ENCODE data around the gene CTPS2.

CTPS2 gene

DNA sequence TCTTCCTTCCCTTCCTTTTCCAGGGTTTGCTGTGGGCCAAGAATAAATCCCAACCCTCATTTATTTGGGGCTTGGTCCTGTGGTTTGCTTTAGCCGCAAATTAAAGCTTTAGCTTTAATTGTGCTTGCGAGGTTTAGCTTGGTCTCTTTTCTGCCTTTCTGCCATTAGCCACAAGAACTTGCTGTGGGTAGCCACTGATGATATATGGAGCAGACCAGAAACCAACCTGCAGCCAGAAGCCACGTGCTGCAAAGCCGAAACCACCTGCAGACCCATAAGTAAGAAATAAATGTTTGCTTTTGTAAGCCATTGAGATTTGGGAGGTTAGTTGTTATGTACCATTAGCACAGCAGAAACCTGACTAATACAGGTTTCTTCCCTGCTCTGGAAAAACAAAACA is 152.3 kb downstream of the CTPS2 start:
- DNase-seq (ENCODE audit: low read depth, low spot score), result no peak

DNA sequence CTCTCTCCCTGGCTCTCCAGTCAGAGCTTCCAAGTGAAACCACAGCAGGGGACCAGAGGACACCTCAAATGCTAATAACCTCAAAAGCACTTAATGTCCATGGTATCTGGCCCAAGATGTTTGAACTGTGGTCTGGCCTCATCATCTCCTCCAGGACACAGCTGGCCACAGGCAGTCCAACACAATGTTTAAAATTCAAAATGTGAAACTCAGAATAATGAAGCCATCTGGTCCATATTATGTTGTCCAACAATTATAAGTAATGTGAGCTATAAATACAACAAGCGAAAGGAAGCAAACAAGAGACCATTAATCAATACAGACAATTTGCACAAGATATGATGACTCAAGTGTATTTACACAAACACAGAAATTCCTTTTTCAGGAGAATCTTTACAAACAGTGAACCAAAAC is 153.3 kb downstream of the CTPS2 start:
- DNase-seq (ENCODE audit: low read depth, low spot score), result no peak

DNA sequence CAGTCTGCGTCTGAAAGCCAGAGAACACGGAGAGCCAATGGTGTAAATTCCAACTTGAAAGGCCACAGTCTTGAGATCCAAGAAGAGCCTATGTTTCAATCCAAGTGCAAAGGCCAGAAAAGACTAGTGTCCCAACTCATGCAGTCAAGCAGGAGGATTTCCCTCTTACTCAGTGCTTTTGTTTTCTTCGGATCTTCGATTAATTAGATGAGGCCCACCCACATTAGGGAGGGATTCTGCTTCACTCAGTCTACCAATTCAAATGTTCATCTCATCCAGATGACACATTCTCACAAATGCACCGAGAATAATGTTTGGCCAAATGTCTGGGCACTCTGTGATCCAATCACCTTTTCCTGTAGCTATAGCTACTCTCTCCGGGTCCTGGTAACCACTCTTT is 154.0 kb downstream of the CTPS2 start:
- DNase-seq (ENCODE audit: low read depth, low spot score), result no peak

DNA sequence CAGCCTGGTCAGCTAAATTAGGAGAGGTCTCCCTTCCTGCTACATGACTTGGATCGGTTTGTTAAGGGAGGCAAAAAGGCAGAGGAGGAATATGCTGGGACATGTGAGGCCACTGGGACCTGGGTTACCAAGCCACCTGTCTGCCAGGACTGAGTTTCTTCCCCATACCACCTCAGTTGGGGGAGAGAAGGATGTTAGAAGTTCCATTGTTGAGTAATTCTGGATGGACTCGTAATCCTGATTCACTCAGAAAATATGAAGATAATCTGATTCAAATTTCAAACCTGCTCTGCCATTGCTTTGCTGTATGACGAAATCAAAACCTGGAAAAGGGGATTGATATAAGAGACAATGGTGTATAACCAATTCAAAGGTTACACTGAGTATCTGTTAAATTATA is 159.9 kb downstream of the CTPS2 start:
- no peak for DNase-seq (ENCODE audit: low read depth, low spot score)

DNA sequence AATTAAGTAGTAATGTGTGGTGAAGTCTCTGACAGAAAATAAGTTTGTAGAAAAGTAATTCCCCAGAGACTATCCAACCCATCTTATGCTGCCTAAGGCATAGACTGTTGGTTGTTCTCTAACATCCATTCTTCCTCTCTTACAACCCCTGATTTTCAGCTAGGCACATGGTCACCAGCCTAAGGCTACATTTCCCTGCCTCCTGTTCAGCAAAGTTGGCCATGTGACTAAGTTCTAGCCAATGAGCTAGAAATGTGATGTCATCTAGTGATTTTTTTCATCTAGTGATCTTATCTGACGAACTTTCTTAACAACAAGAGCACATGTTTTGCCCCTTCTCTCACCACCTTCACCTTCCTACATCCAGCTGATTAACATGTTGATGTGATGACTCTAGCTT is 164.8 kb downstream of the CTPS2 start:
- no peak for DNase-seq (ENCODE audit: low read depth, low spot score)

DNA sequence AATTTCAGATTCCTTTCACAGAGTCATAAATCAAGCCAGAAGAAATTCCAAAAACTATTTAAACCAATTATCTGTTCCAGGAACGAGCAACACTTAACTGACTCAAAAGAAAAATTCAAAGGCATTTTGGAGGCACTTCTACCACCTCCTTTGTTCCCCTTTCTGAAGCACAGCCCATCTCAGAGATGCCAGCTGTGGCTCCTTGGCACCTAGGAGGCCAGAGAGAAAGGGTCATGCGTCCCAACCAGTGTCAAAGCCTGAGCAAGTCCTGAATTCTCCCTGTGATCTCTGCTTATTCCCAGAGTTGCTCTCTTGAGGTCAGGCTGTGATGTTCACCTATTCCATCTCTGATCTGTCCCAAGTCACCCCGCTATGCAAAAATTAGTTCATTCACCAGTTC is 167.5 kb downstream of the CTPS2 start:
- no peak for DNase-seq (ENCODE audit: low read depth, low spot score)
